ENCODE data around the gene XCL1.

DNA sequence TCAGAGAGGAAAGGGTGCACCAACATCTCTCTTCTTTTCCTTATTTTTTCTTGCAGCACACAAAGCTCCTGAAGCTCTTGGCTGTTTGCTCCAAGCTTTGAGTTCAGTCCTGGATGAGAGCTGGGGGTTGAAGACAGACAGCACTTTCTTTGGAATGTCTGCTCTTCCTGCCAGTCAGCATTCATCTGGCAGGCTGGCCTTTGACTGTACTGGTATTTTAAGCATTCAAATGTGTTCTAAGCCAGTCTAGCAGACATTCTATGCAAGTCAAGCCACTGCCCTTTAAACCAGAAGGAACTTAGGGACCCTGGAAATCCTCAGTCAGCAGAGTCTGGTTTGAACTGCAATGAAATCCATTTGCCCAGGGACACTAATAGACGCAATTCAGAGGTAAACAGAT lies 45.0 kb downstream of the XCL1 start:
- TF ChIP-seq SP1 (IDR thresholded peaks at IDR 0.05) (no peak), BHLHE40 (IDR thresholded peaks at IDR 0.05; ENCODE audit: borderline replicate concordance) (no peak), ARNT (IDR thresholded peaks at IDR 0.05) (no peak)
- TF ChIP-seq, protein P1, sequence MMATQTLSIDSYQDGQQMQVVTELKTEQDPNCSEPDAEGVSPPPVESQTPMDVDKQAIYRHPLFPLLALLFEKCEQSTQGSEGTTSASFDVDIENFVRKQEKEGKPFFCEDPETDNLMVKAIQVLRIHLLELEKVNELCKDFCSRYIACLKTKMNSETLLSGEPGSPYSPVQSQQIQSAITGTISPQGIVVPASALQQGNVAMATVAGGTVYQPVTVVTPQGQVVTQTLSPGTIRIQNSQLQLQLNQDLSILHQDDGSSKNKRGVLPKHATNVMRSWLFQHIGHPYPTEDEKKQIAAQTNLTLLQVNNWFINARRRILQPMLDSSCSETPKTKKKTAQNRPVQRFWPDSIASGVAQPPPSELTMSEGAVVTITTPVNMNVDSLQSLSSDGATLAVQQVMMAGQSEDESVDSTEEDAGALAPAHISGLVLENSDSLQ (IDR thresholded peaks at IDR 0.05) = no peak

All from HEK293T (cell line).